Vagina (tissue), 2 donors: ENCODE results near the gene SYCP2L.

Source experiments
- CTCF ChIP-seq, 3 experiments: fragments of 450-650 bp in 2 of 3; fragments of 200-600 bp in 1 of 3; sonication (generic) in 1 of 3; IDR thresholded peaks; one replicate each; pipeline ENCODE4 v1.5.1; 2017 to 2019; ENCODE audit warnings: antibody characterized with exemption in 3 of 3, mild to moderate bottlenecking in 2 of 3, moderate library complexity in 2 of 3
- POLR2A ChIP-seq, 2 donors: fragments of 450-650 bp; IDR thresholded peaks; one replicate each; pipeline ENCODE4 v1.6.1; 2017; ENCODE audit warnings: antibody characterized with exemption in 2 of 2, mild to moderate bottlenecking in 2 of 2, moderate library complexity in 2 of 2
- POLR2AphosphoS5 ChIP-seq, 2 donors: sonication (generic); formaldehyde crosslinking; IDR thresholded peaks; one replicate each; pipeline ENCODE4 v1.9.0; 2017; ENCODE audit warnings: antibody characterized with exemption in 2 of 2, mild to moderate bottlenecking in 2 of 2, low read depth in 1 of 2; ENCODE audit not compliant: insufficient read depth in 1 of 2

- TF ChIP-seq CTCF (IDR thresholded peaks at IDR 0.05), result no peak
- TF ChIP-seq POLR2AphosphoS5 (IDR thresholded peaks at IDR 0.05; ENCODE audit: insufficient read depth in 1 of 2, low read depth in 1 of 2), result no peak
- no peak for TF ChIP-seq POLR2A (IDR thresholded peaks at IDR 0.05)
These were observed 24.5 kb upstream of the SYCP2L start for GRCh38 chr6:10862361-10862760.
